Measurements from ENCODE around the gene CRELD2. TPM values are rescaled to one million over a fixed set of nuclear protein-coding genes. Genes with fewer than 3 reads are reported as not detected.

Gene CRELD2
- total and polyA plus RNA-seq, 4 donors, result 21.5 to 61.3 (median 44.1) TPM

DNA sequence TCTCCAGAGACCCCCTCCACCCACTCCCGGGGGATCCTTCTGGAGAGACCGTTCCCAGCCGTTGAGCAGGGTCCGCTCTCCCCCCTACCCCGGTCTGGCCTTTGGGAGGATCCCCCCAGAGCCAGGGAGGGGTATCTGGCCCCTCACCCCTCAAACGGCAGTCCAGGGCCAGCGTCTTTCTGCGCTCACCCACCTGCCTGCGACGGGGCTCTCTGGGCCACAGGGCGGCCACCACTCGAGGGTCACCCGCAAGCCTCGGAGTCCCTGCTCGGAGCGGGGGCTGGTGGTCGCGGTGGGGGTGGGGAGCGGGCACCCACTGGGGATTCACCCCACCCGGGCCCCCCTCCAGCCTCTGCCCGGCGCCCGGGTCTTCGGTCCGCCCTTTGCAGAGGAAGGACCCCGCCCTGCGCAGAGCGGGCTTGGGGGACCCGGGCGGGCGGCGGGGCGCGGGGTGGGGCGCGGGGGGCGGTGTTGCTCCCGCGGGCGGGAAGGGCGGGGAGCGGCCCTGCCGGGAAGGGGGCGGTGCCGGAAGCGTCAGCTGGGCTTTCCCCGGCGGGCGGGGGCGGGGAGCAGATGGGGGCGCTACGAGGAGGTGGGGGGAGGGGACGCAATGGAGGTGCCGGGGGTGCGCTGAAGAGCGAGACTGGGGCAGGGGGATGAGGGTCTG is 16.6 kb downstream of the CRELD2 start:
- Histone ChIP-seq H3K36me3 (ENCODE audit: control insufficient read depth, insufficient read depth, low read length) (no peaks in the 10 kb centered on the region), H3K27me3 (ENCODE audit: control insufficient read depth, insufficient read depth, low read length) (no peaks in the 10 kb centered on the region), H3K4me1 (ENCODE audit: control insufficient read depth, insufficient read depth, low read length) (peaks cover 58% of the 10 kb centered on the region), H3K27ac (ENCODE audit: low read depth, low read length) (no peak overlapping the region), H3K4me3 (ENCODE audit: low read depth, low read length) (peak overlapping the region; percentile 9), H3K9me3 (ENCODE audit: control insufficient read depth, insufficient read depth, low read length) (no peaks in the 10 kb centered on the region)
- DNase-seq (ENCODE audit: low read depth in 4 of 6, low spot score in 6 of 6), result peak in 3 of 6 donors; percentile 33 to 86 (median 84)
- WGBS (ENCODE audit: insufficient coverage), result 13% methylated on average over 32 of the region's 56 CpGs

DNA sequence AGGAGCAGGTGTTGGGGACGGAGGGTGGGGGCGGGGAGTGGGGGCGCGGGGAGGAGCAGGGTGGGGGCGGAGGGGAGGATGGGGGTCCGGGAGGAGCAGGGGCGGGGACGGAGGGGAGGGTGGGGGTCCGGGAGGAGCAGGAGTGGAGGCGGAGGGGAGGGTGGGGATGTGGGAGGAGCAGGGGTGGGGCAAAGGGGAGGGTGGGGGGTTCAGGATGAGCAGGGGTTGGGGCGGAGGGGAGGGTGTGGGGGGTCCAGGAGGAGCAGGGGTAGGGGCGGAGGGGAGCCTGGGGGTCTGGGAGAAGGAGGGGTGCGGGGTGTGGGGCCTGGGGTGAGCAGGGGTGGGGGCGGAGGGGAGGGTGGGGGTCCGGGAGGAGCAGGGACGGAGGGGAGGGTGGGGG is 17.1 kb downstream of the CRELD2 start:
- no peaks in the 10 kb centered on the region for H3K36me3 ChIP-seq (ENCODE audit: control insufficient read depth, insufficient read depth, low read length)
- WGBS (ENCODE audit: insufficient coverage), result no CpG with 5 or more reads among the region's 16 CpGs
- H3K9me3 ChIP-seq (ENCODE audit: control insufficient read depth, insufficient read depth, low read length), result no peaks in the 10 kb centered on the region
- peak in 2 of 6 donors; percentile 61 to 77 for DNase-seq (ENCODE audit: low read depth in 4 of 6, low spot score in 6 of 6)
- H3K4me1 ChIP-seq (ENCODE audit: control insufficient read depth, insufficient read depth, low read length), result peaks cover 55% of the 10 kb centered on the region
- no peak overlapping the region for H3K27ac ChIP-seq (ENCODE audit: low read depth, low read length)
- no peak overlapping the region for H3K4me3 ChIP-seq (ENCODE audit: low read depth, low read length)
- no peaks in the 10 kb centered on the region for H3K27me3 ChIP-seq (ENCODE audit: control insufficient read depth, insufficient read depth, low read length)

DNA sequence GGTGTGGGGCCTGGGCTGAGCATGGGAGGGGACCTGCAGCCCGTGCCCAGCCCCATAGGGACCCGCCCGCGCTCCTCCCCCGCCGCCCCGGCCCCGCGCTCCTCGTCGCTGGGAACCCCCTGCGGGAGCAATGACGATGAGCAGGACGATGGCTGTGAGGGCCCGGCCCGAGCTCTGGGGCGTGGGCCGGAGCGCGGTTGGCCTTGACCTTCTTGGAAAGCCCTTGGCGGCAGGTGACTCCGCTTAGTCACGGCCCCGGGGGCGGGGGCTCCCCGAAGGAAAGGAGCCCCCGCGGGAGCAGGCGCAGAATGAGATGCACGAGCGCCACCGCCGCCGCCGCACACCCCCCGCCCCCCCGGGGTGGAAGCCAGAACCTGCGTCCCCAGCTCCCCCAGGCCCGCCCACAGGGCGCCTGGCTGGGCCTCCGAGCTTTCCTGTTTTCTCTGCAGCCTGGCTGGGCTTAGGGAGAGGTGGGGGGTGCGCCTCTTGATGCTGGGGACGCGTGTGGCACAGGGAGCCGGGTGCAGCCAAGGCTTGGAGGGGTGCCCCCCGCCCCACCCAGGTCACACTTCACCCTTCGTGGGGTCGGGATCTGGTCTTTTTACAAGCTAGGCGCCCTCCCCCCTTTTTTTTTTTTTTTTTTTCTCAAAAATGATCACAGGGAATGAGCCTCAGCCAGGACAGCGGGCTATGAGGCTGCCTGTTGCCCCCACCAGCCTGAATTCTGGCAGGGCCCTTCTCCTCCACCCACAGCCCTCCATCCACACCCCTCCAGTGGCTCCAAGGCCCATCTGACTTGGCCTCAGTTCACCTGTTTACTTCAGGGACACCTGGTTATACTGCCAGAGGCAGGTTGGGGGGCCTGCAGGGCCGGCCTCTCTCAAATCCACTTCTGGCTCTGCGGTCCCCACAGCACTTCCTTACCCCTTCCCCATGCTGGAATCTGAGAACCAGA is 17.9 kb downstream of the CRELD2 start:
- 5% methylated on average over 43 of the region's 52 CpGs for WGBS (ENCODE audit: insufficient coverage)
- peak overlapping the region; percentile 42 for H3K27ac ChIP-seq (ENCODE audit: low read depth, low read length)

DNA sequence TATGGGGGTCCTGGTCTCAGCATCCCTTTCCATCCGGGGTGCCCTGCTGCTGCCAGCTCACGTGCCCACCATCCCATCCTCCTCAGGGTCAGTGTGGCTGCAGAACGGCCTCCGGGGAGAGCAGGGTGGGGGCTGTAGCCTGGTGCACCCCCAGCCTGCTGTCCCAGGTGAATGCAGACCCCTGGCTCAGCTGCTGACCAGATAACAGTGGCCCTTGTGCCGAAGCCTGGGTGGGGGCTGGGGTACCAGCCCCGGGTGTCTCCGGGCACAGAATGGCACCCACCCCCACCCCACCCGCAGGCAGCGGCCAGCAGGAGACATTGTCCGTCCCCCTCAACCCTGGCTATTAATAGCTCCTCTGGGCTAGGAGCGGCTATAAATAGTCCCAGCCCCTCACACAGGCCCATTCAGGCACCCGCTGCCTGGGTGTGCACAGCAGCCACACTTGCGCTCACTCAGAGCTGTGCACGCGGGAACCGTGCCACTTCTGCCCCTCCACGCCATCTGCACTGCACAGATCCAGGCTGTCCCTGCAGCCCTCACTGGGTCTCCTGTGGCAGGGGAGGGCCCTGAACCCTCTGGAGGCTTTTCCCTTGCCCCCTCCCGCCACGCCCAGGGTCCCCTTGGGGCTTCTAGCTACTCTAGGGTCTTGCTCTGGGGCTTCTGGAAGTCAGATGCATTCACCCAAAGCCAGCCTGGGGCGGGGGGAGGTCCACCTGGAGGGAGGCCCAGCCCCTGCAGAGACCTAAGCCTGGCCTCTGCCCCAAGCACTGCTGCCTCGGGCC is 18.7 kb downstream of the CRELD2 start:
- Histone ChIP-seq H3K27ac (ENCODE audit: low read depth, low read length) (peak overlapping the region; percentile 79), H3K4me3 (ENCODE audit: low read depth, low read length) (no peak overlapping the region), H3K4me1 (ENCODE audit: control insufficient read depth, insufficient read depth, low read length) (peaks cover 50% of the 10 kb centered on the region), H3K36me3 (ENCODE audit: control insufficient read depth, insufficient read depth, low read length) (no peaks in the 10 kb centered on the region), H3K27me3 (ENCODE audit: control insufficient read depth, insufficient read depth, low read length) (no peaks in the 10 kb centered on the region), H3K9me3 (ENCODE audit: control insufficient read depth, insufficient read depth, low read length) (no peaks in the 10 kb centered on the region)
- 40% methylated on average over 18 of the region's 21 CpGs for WGBS (ENCODE audit: insufficient coverage)
- peak in 2 of 6 donors; percentile 22 to 78 for DNase-seq (ENCODE audit: low read depth in 4 of 6, low spot score in 6 of 6)

More for the DNA sequence above, 17.9 kb downstream of the CRELD2 start:
- Histone ChIP-seq H3K4me3 (ENCODE audit: low read depth, low read length) (peak overlapping the region; percentile 24), H3K36me3 (ENCODE audit: control insufficient read depth, insufficient read depth, low read length) (no peaks in the 10 kb centered on the region), H3K4me1 (ENCODE audit: control insufficient read depth, insufficient read depth, low read length) (peaks cover 50% of the 10 kb centered on the region), H3K27me3 (ENCODE audit: control insufficient read depth, insufficient read depth, low read length) (no peaks in the 10 kb centered on the region), H3K9me3 (ENCODE audit: control insufficient read depth, insufficient read depth, low read length) (no peaks in the 10 kb centered on the region)
- DNase-seq (ENCODE audit: low read depth in 4 of 6, low spot score in 6 of 6), result peak in 2 of 6 donors; percentile 56 to 77

DNA sequence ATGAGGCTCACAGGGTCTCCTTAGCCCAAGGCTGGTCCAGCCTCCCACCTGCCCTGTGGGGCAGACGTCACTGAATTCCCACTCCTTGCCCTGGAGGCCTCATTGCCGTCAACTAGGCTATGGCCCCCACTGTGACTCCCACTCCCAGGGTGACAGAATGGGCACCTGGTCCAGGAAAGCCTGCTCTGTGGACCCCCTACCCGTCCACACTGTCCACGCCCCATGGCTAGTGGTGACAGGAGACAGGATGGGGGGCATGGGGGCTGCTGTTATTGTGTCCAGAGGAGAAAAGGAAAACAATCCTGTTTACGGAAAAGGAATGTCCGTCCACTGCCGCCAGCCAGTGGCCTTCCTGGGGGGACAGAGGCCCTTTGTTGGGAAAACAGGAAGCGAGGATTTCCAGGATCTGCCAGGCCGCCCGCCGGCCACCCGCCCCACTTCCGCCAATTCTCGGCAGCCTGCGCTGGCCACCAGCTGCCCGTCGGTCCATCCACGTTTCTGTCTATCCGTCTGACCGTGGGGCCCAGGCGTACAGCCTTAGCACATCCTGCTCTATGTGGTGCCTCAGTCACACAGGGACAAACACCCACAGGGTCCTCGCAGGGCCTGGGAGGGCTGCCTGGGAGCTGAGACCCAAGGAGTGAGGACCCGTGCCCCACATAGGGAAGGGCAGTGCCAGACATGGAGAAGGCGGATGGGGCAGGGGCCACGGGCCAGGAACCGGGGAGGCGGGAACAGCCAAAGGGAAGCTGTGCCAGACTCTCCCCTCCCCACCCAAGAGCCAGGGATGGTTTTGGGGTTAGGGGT is 19.5 kb downstream of the CRELD2 start:
- DNase-seq (ENCODE audit: low read depth in 4 of 6, low spot score in 6 of 6), result peak in 1 of 6 donors; percentile 46
- Histone ChIP-seq H3K27me3 (ENCODE audit: control insufficient read depth, insufficient read depth, low read length) (no peaks in the 10 kb centered on the region), H3K27ac (ENCODE audit: low read depth, low read length) (peak overlapping the region; percentile 79), H3K9me3 (ENCODE audit: control insufficient read depth, insufficient read depth, low read length) (no peaks in the 10 kb centered on the region), H3K36me3 (ENCODE audit: control insufficient read depth, insufficient read depth, low read length) (no peaks in the 10 kb centered on the region), H3K4me3 (ENCODE audit: low read depth, low read length) (no peak overlapping the region), H3K4me1 (ENCODE audit: control insufficient read depth, insufficient read depth, low read length) (peaks cover 50% of the 10 kb centered on the region)
- 57% methylated on average over 23 of the region's 27 CpGs for WGBS (ENCODE audit: insufficient coverage)

DNA sequence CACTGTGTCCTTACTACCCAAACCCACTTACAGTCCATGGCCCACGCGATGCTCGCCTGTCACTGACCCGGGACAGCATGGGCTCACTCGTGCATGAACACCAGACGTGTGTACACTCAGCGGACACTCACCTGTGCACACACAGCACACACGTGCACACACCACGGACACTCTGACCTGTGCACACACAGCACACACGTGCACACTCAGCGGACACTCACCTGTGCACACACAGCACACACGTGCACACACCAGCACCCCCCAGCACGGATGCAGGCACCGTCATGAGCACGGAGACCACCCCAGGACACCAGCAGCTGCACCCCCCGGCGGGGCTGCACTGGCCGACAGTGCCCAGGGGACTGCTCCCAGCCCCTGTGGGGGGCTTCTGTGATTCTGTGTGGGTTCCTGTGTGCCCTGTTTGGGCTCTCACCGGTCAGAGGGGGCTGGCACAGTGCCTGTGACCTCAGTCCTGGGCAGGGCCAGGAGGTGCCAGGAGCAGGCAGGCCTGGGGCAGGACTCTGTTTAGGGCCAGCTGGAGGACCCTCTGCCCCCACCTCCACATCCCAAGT is 20.2 kb downstream of the CRELD2 start:
- no peak for DNase-seq (ENCODE audit: low read depth in 4 of 6, low spot score in 6 of 6)
- Histone ChIP-seq H3K9me3 (ENCODE audit: control insufficient read depth, insufficient read depth, low read length) (no peaks in the 10 kb centered on the region), H3K36me3 (ENCODE audit: control insufficient read depth, insufficient read depth, low read length) (no peaks in the 10 kb centered on the region), H3K4me1 (ENCODE audit: control insufficient read depth, insufficient read depth, low read length) (peaks cover 50% of the 10 kb centered on the region), H3K27ac (ENCODE audit: low read depth, low read length) (no peak overlapping the region), H3K4me3 (ENCODE audit: low read depth, low read length) (no peak overlapping the region), H3K27me3 (ENCODE audit: control insufficient read depth, insufficient read depth, low read length) (no peaks in the 10 kb centered on the region)
- 88% methylated on average over 14 of the region's 19 CpGs for WGBS (ENCODE audit: insufficient coverage)

DNA sequence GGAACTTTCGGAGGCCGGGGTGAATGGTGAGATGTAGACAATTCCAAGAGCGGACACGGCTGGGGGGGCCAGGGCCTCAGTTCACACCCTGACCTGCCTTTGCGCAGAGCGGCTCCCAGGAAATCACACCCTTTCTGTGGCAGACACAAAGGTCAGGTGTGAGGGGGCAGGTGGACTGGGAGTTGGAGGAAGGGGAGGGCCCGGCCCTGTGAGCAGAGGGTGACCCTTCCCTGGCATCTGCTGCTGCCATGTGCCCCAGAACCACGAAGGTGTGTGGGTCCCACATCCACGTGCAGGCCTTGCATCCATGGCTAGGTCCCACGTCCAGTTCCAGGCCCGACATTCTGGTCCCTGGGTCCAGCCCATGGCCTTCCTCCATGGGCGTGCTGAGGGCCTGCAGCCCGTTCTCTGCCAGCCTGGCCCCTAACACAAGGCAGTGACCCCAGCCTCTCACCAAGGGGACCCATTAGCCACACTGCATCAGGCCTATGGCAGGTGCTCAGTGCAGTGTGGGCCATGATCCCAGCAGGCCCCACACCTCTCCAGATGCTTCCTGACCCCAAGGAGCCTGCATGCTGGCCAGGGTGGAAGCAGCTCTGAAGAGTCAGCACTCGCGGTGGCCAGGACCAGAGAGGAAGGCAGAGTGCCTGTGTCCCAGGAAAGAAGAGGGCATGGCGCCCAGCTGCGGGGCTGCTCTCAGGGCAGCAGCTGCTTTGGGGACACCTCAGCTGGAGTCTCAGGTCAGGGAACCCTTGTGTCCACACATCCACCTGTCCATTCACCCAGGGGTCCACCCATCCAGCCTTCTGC is 23.3 kb downstream of the CRELD2 start:
- Histone ChIP-seq H3K4me3 (ENCODE audit: low read depth, low read length) (no peak overlapping the region), H3K4me1 (ENCODE audit: control insufficient read depth, insufficient read depth, low read length) (peaks cover 30% of the 10 kb centered on the region), H3K9me3 (ENCODE audit: control insufficient read depth, insufficient read depth, low read length) (no peaks in the 10 kb centered on the region), H3K27ac (ENCODE audit: low read depth, low read length) (no peak overlapping the region), H3K36me3 (ENCODE audit: control insufficient read depth, insufficient read depth, low read length) (no peaks in the 10 kb centered on the region), H3K27me3 (ENCODE audit: control insufficient read depth, insufficient read depth, low read length) (no peaks in the 10 kb centered on the region)
- 94% methylated on average over 14 of the region's 17 CpGs for WGBS (ENCODE audit: insufficient coverage)
- no peak for DNase-seq (ENCODE audit: low read depth in 4 of 6, low spot score in 6 of 6)
